Measurements from ENCODE around the gene TRAPPC6A. TPM values are rescaled to one million over a fixed set of nuclear protein-coding genes. Genes with fewer than 3 reads are reported as not detected.

TRAPPC6A gene
- total and polyA plus RNA-seq, 2 of the 13 experiments (the other 11 are each of a cell fraction or from before 2014, with no cell fraction given): 6.5 to 21.0 TPM

GRCh38 chr19:45200568-45200967, 22.5 kb upstream of the TRAPPC6A start:
- Histone ChIP-seq H2AFZ (ENCODE audit: low read length) (no peak overlapping the region), H3K4me3 (replicated peaks in 1 of 3; ENCODE audit: insufficient read depth in 1 of 3, low read depth in 2 of 3, low read length in 3 of 3) (no peak overlapping the region), H3K9ac (ENCODE audit: insufficient read depth, low read depth, low read length) (no peak overlapping the region), H3K79me2 (ENCODE audit: insufficient read depth, low read length) (no peaks in the 10 kb centered on the region), H3K36me3 (replicated peaks in 1 of 2; ENCODE audit: control insufficient read depth in 1 of 2, insufficient read depth in 2 of 2, low read length in 2 of 2) (no peaks in the 10 kb centered on the region), H3K4me1 (ENCODE audit: insufficient read depth, low read length) (no peaks in the 10 kb centered on the region), H3K4me2 (ENCODE audit: low read depth, low read length) (no peak overlapping the region), H4K20me1 (ENCODE audit: insufficient read depth, low read length) (no peaks in the 10 kb centered on the region), H3K27ac (ENCODE audit: extremely low read length, insufficient read depth, low read length) (no peak overlapping the region), H3K9me3 (ENCODE audit: low read length) (no peaks in the 10 kb centered on the region), H3K27me3 (ENCODE audit: control insufficient read depth in 1 of 2, insufficient read depth in 2 of 2, low read length in 2 of 2) (peaks cover 0 to 16% of the 10 kb centered on the region in 2 experiments; a peak in 2 of 5 replicates)
- FAIRE-seq: peak; percentile 68
- peak; percentile 86 for ATAC-seq
- in situ Hi-C loops (cut with HindIII; ENCODE audit: extremely low pct_ligation_motif_present, low pct_unique_long_range_greater_than_20kb): loop anchor here (10.0 kb wide), 1 partner anchor 144 kb away; the partner anchor contains the start of gene KLC3
- no TSS peak for BruUV-seq (replicated peaks)
- CTCF ChIA-PET (ENCODE audit: low intra/inter-chr PET ratio, low total read pairs): interaction anchor here (0.8 to 2.9 kb wide), 3 partner anchors 48 to 146 kb away, joined by 3 to 18 read pairs (median 4); no protein-coding TSS in a partner anchor
- WGBS (ENCODE audit: low lambda C conversion rate): 18% methylated on average over 4 of the region's 4 CpGs
- intact Hi-C loops (cut with micrococcal nuclease; ENCODE audit: unreplicated experiment): loop anchor here (1.0 to 2.0 kb wide), 2 partner anchors 48 to 138 kb away; no protein-coding TSS in a partner anchor
- POLR2A ChIA-PET: no interaction called here
- peak; percentile 62 for DNase-seq (ENCODE audit: low spot score)
- TF ChIP-seq, protein P1, sequence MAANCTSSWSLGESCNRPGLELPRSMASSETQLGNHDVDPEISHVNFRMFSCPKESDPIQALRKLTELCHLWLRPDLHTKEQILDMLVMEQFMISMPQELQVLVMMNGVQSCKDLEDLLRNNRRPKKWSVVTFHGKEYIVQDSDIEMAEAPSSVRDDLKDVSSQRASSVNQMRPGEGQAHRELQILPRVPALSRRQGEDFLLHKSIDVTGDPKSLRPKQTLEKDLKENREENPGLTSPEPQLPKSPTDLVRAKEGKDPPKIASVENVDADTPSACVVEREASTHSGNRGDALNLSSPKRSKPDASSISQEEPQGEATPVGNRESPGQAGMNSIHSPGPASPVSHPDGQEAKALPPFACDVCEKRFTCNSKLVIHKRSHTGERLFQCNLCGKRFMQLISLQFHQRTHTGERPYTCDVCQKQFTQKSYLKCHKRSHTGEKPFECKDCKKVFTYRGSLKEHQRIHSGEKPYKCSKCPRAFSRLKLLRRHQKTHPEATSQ (CRISPR knock-in tag; IDR thresholded peaks at IDR 0.05; ENCODE audit: borderline replicate concordance): no peak
- no peak for TF ChIP-seq ZNF564 (CRISPR knock-in tag; IDR thresholded peaks at IDR 0.05)
- TF ChIP-seq JARID2 (CRISPR knock-in tag; IDR thresholded peaks at IDR 0.05; ENCODE audit: insufficient replicate concordance): no peak
- no peak for TF ChIP-seq HIC2 (CRISPR knock-in tag; IDR thresholded peaks at IDR 0.05; ENCODE audit: low read depth)
- 0 out of 2 replicates have a peak, but pooled peaks have one; percentile 32 for TF ChIP-seq MIXL1 (CRISPR knock-in tag; IDR thresholded peaks at IDR 0.05)
- no peak for TF ChIP-seq ZNF713 (CRISPR knock-in tag; IDR thresholded peaks at IDR 0.05)
- TF ChIP-seq, protein P2, sequence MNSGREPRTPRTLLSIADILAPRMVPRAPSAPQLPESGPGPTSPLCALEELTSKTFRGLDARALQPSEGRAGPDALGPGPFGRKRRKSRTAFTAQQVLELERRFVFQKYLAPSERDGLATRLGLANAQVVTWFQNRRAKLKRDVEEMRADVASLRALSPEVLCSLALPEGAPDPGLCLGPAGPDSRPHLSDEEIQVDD (CRISPR knock-in tag; IDR thresholded peaks at IDR 0.05; ENCODE audit: borderline replicate concordance): no peak
- no peak for TF ChIP-seq MXI1 (IDR thresholded peaks at IDR 0.05; ENCODE audit: borderline replicate concordance, low read depth, low read length)
- no peak for TF ChIP-seq ZNF816 (CRISPR knock-in tag; IDR thresholded peaks at IDR 0.05; ENCODE audit: borderline replicate concordance)
- TF ChIP-seq HMGXB4 (CRISPR knock-in tag; IDR thresholded peaks at IDR 0.05; ENCODE audit: borderline replicate concordance in 1 of 2, low read depth in 1 of 2): 0 out of 4 replicates have a peak, but pooled peaks have one; percentile 26 to 32
- no peak for TF ChIP-seq RFX1 (IDR thresholded peaks at IDR 0.05)
- no peak for TF ChIP-seq FOSL1 (CRISPR knock-in tag; IDR thresholded peaks at IDR 0.05; ENCODE audit: borderline replicate concordance)
- TF ChIP-seq HNF1B (CRISPR knock-in tag; IDR thresholded peaks at IDR 0.05): 0 out of 2 replicates have a peak, but pooled peaks have one; percentile 22
- 0 out of 2 replicates have a peak, but pooled peaks have one; percentile 12 for TF ChIP-seq CEBPG (CRISPR knock-in tag; IDR thresholded peaks at IDR 0.05)
- TF ChIP-seq SOX6 (IDR thresholded peaks at IDR 0.05): no peak
- TF ChIP-seq SOX6 (CRISPR knock-in tag; IDR thresholded peaks at IDR 0.05): 0 out of 2 replicates have a peak, but pooled peaks have one; percentile 14
- no peak for TF ChIP-seq RXRA (CRISPR knock-in tag; IDR thresholded peaks at IDR 0.05)
- no peak for TF ChIP-seq ARNT (IDR thresholded peaks at IDR 0.05)

All from HepG2 (cell line).